Naive B cell (primary cell): ENCODE measurements around the gene CTNND2. TPM values are rescaled to one million over a fixed set of nuclear protein-coding genes. Genes with fewer than 3 reads are reported as not detected.

Source experiments
- ATAC-seq, 2 donors: fragments of 150-1000 bp; cut with Tn5 transposase; 2 replicates each; pipeline ENCODE4 v1.10.0; 2021; ENCODE audit warnings: low read depth in 2 of 2, mild to moderate bottlenecking in 2 of 2, moderate library complexity in 2 of 2
- DNase-seq: peaks from one replicate; pipeline ENCODE4 v3.0.0; 2022
- H3K27ac Mint-ChIP-seq, 6 donors: one replicate each; pipeline ENCODE4 v1.8.0; 2020 to 2022; ENCODE audit warnings: mild to moderate bottlenecking in 6 of 6, mixed read lengths in 6 of 6, moderate library complexity in 5 of 6, inconsistent platforms in 2 of 6
- H3K27me3 Mint-ChIP-seq, 3 donors: one replicate each; pipeline ENCODE4 v1.8.0; 2021 to 2022; ENCODE audit warnings: mixed read lengths in 3 of 3, mild to moderate bottlenecking in 1 of 3
- H3K36me3 Mint-ChIP-seq, 2 donors: one replicate each; pipeline ENCODE4 v1.8.0; 2020 to 2022; ENCODE audit warnings: mixed read lengths in 2 of 2, inconsistent platforms in 1 of 2, mild to moderate bottlenecking in 1 of 2
- H3K4me1 Mint-ChIP-seq, 3 donors: one replicate each; pipeline ENCODE4 v1.8.0; 2020 to 2022; ENCODE audit warnings: mixed read lengths in 3 of 3, inconsistent platforms in 1 of 3, mild to moderate bottlenecking in 1 of 3, moderate library complexity in 1 of 3
- H3K4me3 Mint-ChIP-seq, 8 donors: one replicate each; pipeline ENCODE4 v1.8.0; 2020 to 2022; ENCODE audit warnings: mild to moderate bottlenecking in 8 of 8, mixed read lengths in 8 of 8, moderate library complexity in 8 of 8, inconsistent platforms in 2 of 8
- H3K9me3 Mint-ChIP-seq, 7 donors: one replicate each; pipeline ENCODE4 v1.8.0; 2020 to 2022; ENCODE audit warnings: mixed read lengths in 7 of 7, mild to moderate bottlenecking in 5 of 7, inconsistent platforms in 2 of 7, moderate library complexity in 1 of 7
- polyA plus RNA-seq, 6 donors: library from polyadenylated mRNA; unstranded; fragments of 300-500 nt; fragmentation: Illumina TruSeq; gene quantifications; one replicate each; pipeline ENCODE4 v1.2.3, GENCODE V29; 2021; ENCODE audit warnings: low read depth in 6 of 6

Gene CTNND2
- polyA plus RNA-seq, 6 donors from 2014 or later, result not detected

- H3K4me3 Mint-ChIP-seq, result no peak overlapping the region
- peaks cover 27 to 41% (median 38%) of the 10 kb centered on the region in 3 donors for H3K27me3 Mint-ChIP-seq
- H3K36me3 Mint-ChIP-seq, result peaks cover 4 to 13% of the 10 kb centered on the region in 2 donors
- peaks cover 0 to 9% (median 6%) of the 10 kb centered on the region in 3 donors for H3K4me1 Mint-ChIP-seq
- DNase-seq (no peak), ATAC-seq (no peak)
- peaks cover 0 to 8% (median 3%) of the 10 kb centered on the region in 7 donors for H3K9me3 Mint-ChIP-seq
- H3K27ac Mint-ChIP-seq, result no peak overlapping the region
Observed at GRCh38 chr5:11902201-11902619, 2.0 kb downstream of the CTNND2 start.

DNA sequence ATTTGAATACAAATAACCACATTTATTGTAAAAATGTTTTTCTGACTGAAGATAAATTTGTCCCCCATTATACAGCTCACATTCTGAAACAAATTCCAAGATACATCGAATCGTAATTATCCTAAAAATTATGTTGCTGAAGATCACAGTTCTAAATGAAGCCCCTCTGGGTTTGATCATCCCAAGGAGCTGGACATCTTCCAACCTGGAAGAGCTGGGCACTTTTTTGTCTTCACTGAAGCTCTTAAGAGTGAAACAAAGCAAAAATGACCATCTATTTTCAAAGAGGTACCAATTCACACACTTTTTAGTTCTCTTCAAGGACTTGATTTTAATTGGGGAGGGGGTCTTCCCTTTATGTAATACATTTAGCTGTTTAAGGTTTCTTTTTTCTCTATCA, 5.5 kb downstream of the CTNND2 start:
- peaks cover 0 to 5% of the 10 kb centered on the region in 2 donors for H3K36me3 Mint-ChIP-seq

GRCh38 chr5:11897781-11898180, 6.5 kb downstream of the CTNND2 start:
- Mint-ChIP-seq H3K4me3 (no peak overlapping the region), H3K27me3 (peaks cover 7 to 15% (median 14%) of the 10 kb centered on the region in 3 donors), H3K36me3 (peaks cover 0 to 1% of the 10 kb centered on the region in 2 donors), H3K4me1 (peaks cover 0 to under 1% (median 0%) of the 10 kb centered on the region in 3 donors), H3K27ac (no peak overlapping the region), H3K9me3 (peaks cover 0 to 15% (median 4%) of the 10 kb centered on the region in 7 donors)
- ATAC-seq (no peak), DNase-seq (no peak)

More for the DNA sequence above, 5.5 kb downstream of the CTNND2 start:
- ATAC-seq, result no peak
- H3K27ac Mint-ChIP-seq, result no peak overlapping the region
- no peak for DNase-seq
- peaks cover 11 to 24% (median 22%) of the 10 kb centered on the region in 3 donors for H3K27me3 Mint-ChIP-seq
- H3K9me3 Mint-ChIP-seq, result peaks cover 0 to 15% (median 2%) of the 10 kb centered on the region in 7 donors
- H3K4me3 Mint-ChIP-seq, result no peak overlapping the region
- peaks cover 0 to 4% (median 0%) of the 10 kb centered on the region in 3 donors for H3K4me1 Mint-ChIP-seq

- no peak for DNase-seq
- no peak for ATAC-seq
- no peaks in the 10 kb centered on the region for H3K4me1 Mint-ChIP-seq
- H3K27ac Mint-ChIP-seq, result no peak overlapping the region
- no peaks in the 10 kb centered on the region for H3K36me3 Mint-ChIP-seq
- no peak overlapping the region for H3K4me3 Mint-ChIP-seq
- H3K9me3 Mint-ChIP-seq, result peaks cover 0 to 15% (median 4%) of the 10 kb centered on the region in 7 donors
- no peaks in the 10 kb centered on the region for H3K27me3 Mint-ChIP-seq
Observed at GRCh38 chr5:11894992-11895391, 9.3 kb downstream of the CTNND2 start.

DNA sequence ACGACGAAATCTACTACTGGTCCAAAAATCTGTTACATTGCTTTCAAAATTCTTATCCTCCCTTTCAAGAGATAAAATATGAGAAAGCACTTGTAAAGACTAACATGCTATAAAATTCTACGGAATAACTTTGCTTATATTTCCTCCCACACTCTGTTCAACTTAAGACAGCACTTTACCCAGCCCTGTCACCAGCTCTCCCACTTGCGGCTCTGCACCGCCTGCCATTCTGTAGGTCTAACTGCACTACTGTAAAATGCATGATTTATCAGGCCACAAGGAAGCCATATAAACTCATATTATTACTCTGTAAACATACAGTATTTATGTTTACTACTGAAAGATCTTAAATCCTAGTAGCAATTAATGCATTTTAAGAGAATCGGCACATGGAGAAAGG, 11.4 kb downstream of the CTNND2 start:
- no peak overlapping the region for H3K27ac Mint-ChIP-seq
- H3K36me3 Mint-ChIP-seq, result no peaks in the 10 kb centered on the region
- no peak overlapping the region for H3K4me3 Mint-ChIP-seq

DNA sequence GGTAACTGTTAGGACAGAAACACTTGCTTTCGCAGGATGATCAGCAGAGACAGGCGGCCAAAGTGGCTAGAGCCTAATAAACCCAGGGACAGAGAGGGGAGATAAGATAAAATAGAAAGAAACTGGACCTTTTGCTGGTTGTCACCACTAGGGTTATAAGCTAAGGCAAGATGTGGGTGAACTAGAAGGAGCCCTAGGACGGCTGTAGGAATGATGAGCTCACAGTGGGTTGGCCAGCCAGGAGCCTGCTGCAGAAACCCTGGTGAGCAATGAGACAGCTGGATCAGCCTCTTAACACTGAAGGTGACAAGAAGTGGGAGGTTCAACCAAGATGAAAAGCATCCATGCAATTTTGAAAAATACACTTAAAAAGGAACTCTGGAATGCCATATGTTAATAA, 13.5 kb downstream of the CTNND2 start:
- DNase-seq, result no peak
- Mint-ChIP-seq H3K4me3 (no peak overlapping the region), H3K4me1 (no peaks in the 10 kb centered on the region), H3K9me3 (peaks cover 0 to 4% (median 0%) of the 10 kb centered on the region in 7 donors), H3K27me3 (no peaks in the 10 kb centered on the region), H3K36me3 (no peaks in the 10 kb centered on the region), H3K27ac (no peak overlapping the region)
- no peak for ATAC-seq

More for the DNA sequence above, 11.4 kb downstream of the CTNND2 start:
- peaks cover 0 to 15% (median 3%) of the 10 kb centered on the region in 7 donors for H3K9me3 Mint-ChIP-seq
- H3K4me1 Mint-ChIP-seq, result no peaks in the 10 kb centered on the region
- ATAC-seq, result no peak
- no peak for DNase-seq
- H3K27me3 Mint-ChIP-seq, result no peaks in the 10 kb centered on the region

GRCh38 chr5:11888221-11888620, 16.0 kb downstream of the CTNND2 start:
- peaks cover 0 to 7% (median 0%) of the 10 kb centered on the region in 7 donors for H3K9me3 Mint-ChIP-seq
- DNase-seq, result no peak
- no peaks in the 10 kb centered on the region for H3K36me3 Mint-ChIP-seq
- H3K4me1 Mint-ChIP-seq, result no peaks in the 10 kb centered on the region
- H3K4me3 Mint-ChIP-seq, result no peak overlapping the region
- no peak overlapping the region for H3K27ac Mint-ChIP-seq
- ATAC-seq, result no peak
- no peaks in the 10 kb centered on the region for H3K27me3 Mint-ChIP-seq

DNA sequence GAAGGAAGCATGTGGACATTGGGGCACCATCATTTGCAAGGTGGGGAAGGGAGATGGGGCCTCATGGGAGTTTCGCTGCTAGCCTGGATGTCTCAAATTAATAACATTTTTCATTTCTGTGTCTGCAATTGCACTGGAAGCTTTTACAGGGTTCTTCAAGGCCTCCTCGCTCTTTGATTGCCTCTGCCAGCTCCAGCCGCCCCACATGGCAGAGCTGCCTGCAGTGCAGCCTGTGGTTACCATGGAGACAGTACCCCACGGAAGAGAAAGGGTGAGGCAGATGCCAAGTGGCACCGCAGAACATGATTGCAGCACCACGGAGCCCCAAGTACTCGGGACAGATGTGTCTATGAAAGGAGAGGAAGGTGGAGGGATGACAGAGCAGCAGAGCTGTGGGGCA, 25.4 kb downstream of the CTNND2 start:
- ATAC-seq, result no peak
- H3K27me3 Mint-ChIP-seq, result no peaks in the 10 kb centered on the region
- no peak for DNase-seq
- peaks cover 0 to 14% (median 9%) of the 10 kb centered on the region in 7 donors for H3K9me3 Mint-ChIP-seq
- H3K4me3 Mint-ChIP-seq, result no peak overlapping the region
- no peaks in the 10 kb centered on the region for H3K36me3 Mint-ChIP-seq
- no peak overlapping the region for H3K27ac Mint-ChIP-seq
- no peaks in the 10 kb centered on the region for H3K4me1 Mint-ChIP-seq

DNA sequence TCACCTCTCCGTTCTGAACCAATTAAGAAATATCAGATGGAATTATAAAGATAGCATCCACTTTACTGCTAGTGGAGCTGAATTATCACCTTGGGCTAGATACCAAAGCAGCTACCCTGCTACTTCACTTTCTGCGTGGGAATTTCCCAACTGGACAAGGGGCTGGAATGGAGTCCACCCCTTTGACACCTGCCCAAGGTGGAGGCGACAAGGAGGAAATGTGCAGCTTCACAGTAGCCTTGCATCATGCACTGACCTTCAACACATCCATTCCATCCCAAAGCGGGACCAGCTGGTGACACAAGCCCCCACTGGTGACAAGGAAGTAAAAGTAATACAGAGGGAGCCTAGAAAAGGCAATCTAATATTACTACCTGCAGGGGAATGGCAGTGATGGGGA, 30.7 kb downstream of the CTNND2 start:
- no peak for ATAC-seq

DNA sequence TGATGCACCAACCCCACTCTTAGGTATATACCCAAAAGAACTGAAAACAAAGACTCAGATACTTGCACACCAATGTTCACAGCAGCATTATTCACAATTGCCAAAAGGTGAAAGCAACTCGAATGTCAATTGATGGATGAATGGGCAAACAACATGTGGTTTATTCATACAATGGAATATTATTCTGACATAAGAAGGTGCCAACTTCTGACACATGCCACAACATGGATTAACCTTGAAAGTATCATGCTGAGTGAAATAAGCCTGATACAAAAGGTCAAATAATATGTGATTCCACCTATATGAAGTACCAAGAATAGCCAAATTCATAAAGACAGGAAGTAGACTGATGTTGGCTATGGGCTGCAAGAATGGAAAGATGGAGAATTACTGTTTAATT, 35.0 kb downstream of the CTNND2 start:
- Mint-ChIP-seq H3K9me3 (peaks cover 0 to 12% (median 7%) of the 10 kb centered on the region in 7 donors), H3K36me3 (no peaks in the 10 kb centered on the region), H3K4me3 (no peak overlapping the region), H3K27ac (no peak overlapping the region), H3K27me3 (no peaks in the 10 kb centered on the region), H3K4me1 (no peaks in the 10 kb centered on the region)
- ATAC-seq, result no peak
- DNase-seq, result no peak

More for the DNA sequence above, 30.7 kb downstream of the CTNND2 start:
- peaks cover 0 to 9% (median 6%) of the 10 kb centered on the region in 7 donors for H3K9me3 Mint-ChIP-seq
- H3K4me1 Mint-ChIP-seq, result no peaks in the 10 kb centered on the region
- H3K27me3 Mint-ChIP-seq, result no peaks in the 10 kb centered on the region
- H3K27ac Mint-ChIP-seq, result no peak overlapping the region
- H3K36me3 Mint-ChIP-seq, result no peaks in the 10 kb centered on the region
- H3K4me3 Mint-ChIP-seq, result no peak overlapping the region
- DNase-seq, result no peak

GRCh38 chr5:11863911-11864310, 40.3 kb downstream of the CTNND2 start:
- no peak for ATAC-seq
- Mint-ChIP-seq H3K27me3 (no peaks in the 10 kb centered on the region), H3K4me1 (no peaks in the 10 kb centered on the region), H3K4me3 (no peak overlapping the region), H3K27ac (no peak overlapping the region), H3K9me3 (peaks cover 0 to 8% (median 2%) of the 10 kb centered on the region in 7 donors), H3K36me3 (no peaks in the 10 kb centered on the region)
- no peak for DNase-seq

- Mint-ChIP-seq H3K27me3 (no peaks in the 10 kb centered on the region), H3K36me3 (no peaks in the 10 kb centered on the region), H3K27ac (no peak overlapping the region), H3K4me1 (no peaks in the 10 kb centered on the region), H3K4me3 (no peak overlapping the region), H3K9me3 (peaks cover 0 to 5% (median 3%) of the 10 kb centered on the region in 7 donors)
- DNase-seq, result no peak
- ATAC-seq, result no peak
Observed at GRCh38 chr5:11857391-11857790, 46.9 kb downstream of the CTNND2 start.

GRCh38 chr5:11854936-11855335, 49.3 kb downstream of the CTNND2 start:
- DNase-seq (no peak), ATAC-seq (no peak)
- no peaks in the 10 kb centered on the region for H3K4me1 Mint-ChIP-seq
- no peaks in the 10 kb centered on the region for H3K27me3 Mint-ChIP-seq
- no peak overlapping the region for H3K27ac Mint-ChIP-seq
- H3K36me3 Mint-ChIP-seq, result no peaks in the 10 kb centered on the region
- H3K4me3 Mint-ChIP-seq, result no peak overlapping the region
- H3K9me3 Mint-ChIP-seq, result peaks cover 0 to 5% (median 3%) of the 10 kb centered on the region in 7 donors

DNA sequence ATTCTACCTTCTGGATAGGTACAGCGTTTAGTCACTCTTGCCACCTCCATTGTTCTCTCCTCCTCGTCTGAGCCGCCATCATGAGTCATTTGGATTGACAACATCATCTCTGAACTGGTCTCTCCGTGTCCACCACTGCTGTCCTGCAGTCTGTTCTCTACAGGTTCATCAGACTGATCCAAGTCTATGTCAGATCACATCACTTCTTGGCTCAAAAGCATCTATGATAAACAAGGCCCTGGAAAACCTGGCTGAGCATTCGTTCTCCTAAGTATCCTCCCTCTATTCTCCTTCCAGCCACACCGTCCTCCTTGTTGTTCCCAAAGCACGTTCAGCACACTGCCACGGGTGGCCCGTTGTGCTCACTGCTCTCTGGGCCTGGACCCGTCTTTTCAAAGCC, 50.5 kb downstream of the CTNND2 start:
- DNase-seq, result no peak
- H3K27ac Mint-ChIP-seq, result no peak overlapping the region
- H3K4me3 Mint-ChIP-seq, result no peak overlapping the region
- no peaks in the 10 kb centered on the region for H3K4me1 Mint-ChIP-seq
- no peaks in the 10 kb centered on the region for H3K27me3 Mint-ChIP-seq
- no peaks in the 10 kb centered on the region for H3K36me3 Mint-ChIP-seq
- H3K9me3 Mint-ChIP-seq, result peaks cover 0 to 5% (median 3%) of the 10 kb centered on the region in 7 donors
- ATAC-seq, result no peak

- no peaks in the 10 kb centered on the region for H3K36me3 Mint-ChIP-seq
- H3K9me3 Mint-ChIP-seq, result peaks cover 0 to 9% (median 4%) of the 10 kb centered on the region in 7 donors
- DNase-seq, result no peak
- H3K4me3 Mint-ChIP-seq, result no peak overlapping the region
- H3K4me1 Mint-ChIP-seq, result no peaks in the 10 kb centered on the region
- peaks cover 0 to 4% (median 0%) of the 10 kb centered on the region in 3 donors for H3K27me3 Mint-ChIP-seq
- no peak for ATAC-seq
- H3K27ac Mint-ChIP-seq, result no peak overlapping the region
Observed at GRCh38 chr5:11853140-11853539, 51.1 kb downstream of the CTNND2 start.
